ENCODE data around the gene OTOA.
"Not testable (repeated sequence)": the region's sequence is repeated elsewhere in the genome, so short reads cannot be mapped to it uniquely, and the experiment has no call there.

The OTOA gene

DNA sequence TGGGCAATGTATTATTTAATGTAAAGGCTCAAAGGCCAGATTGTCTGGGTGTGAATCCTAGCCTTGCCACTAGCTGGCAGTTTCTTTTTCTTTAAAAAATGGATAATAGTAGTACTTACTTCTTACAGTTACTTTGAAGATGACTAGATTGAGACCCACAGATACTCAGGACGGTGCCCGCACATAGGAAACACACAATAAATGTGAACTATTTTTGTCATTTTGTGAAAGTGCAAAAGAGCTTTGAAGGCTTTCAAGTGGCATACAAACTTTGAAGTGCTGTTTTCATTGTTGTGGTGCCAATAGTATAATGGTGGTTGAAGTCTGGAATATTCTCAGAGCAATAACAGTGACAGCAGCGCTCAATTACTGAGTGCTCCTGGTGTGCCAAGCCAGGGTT, 63.6 kb downstream of the OTOA start:
- no peaks in the 10 kb centered on the region for H3K27me3 ChIP-seq
- no peak for TF ChIP-seq Cebpa-rat (IDR thresholded peaks at IDR 0.05)
- no peaks in the 10 kb centered on the region for H3K9me3 ChIP-seq
- no peak overlapping the region for H3K4me2 ChIP-seq
- H3K4me3 ChIP-seq: no peak overlapping the region
- H3K27ac ChIP-seq: no peak overlapping the region
- 0 out of 2 replicates have a peak, but pooled peaks cover 5% of the 10 kb centered on the region for H3K4me1 ChIP-seq
- H3K36me3 ChIP-seq: no peaks in the 10 kb centered on the region
- H4K20me1 ChIP-seq: no peaks in the 10 kb centered on the region
- no peak overlapping the region for H3K9ac ChIP-seq

DNA sequence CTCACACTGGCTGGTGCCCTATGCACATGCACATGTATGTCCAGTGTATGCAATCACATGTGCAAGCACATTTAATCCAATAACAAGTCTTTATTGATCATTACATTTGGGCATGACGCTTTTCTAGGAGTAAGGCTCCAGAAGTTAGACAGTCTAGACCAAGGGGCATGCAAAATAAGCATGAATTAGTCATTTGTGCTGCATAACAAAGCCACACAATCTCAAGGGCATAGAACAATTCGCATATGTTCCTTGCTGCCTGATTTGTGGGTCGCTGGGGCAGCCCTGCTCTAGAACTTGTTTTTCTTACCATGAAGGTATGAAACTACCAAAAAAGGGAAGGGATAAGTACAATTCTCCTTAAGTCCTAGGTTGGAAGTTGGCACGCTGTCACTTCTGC, 67.5 kb downstream of the OTOA start:
- not testable (repeated sequence) for H3K4me3 ChIP-seq, H3K4me1 ChIP-seq, H3K36me3 ChIP-seq, H3K4me2 ChIP-seq, H3K27ac ChIP-seq, H3K9me3 ChIP-seq, H3K9ac ChIP-seq, H4K20me1 ChIP-seq, H3K27me3 ChIP-seq

DNA sequence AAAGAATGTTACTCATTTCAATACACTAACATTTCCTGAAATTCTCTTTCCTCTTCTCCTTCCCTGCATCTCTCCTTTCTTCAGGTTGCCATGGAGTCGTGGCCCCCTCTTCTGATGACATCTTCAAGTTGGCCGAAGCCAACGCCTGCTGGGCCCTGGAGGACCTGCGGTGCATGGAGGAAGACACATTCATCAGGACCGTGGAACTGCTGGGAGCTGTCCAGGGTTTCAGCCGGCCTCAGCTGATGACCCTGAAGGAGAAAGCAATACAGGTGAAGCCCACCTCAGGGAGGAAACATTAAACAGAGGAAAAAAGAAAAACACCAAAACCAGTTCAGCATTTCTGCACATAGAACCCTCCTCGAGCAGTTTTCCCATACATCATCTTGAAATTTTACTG, 76.9 kb downstream of the OTOA start:
- H3K36me3 ChIP-seq, H3K27me3 ChIP-seq, H4K20me1 ChIP-seq, H3K4me3 ChIP-seq, H3K9me3 ChIP-seq, H3K4me2 ChIP-seq, H3K27ac ChIP-seq, H3K9ac ChIP-seq, H3K4me1 ChIP-seq: not testable (repeated sequence)

DNA sequence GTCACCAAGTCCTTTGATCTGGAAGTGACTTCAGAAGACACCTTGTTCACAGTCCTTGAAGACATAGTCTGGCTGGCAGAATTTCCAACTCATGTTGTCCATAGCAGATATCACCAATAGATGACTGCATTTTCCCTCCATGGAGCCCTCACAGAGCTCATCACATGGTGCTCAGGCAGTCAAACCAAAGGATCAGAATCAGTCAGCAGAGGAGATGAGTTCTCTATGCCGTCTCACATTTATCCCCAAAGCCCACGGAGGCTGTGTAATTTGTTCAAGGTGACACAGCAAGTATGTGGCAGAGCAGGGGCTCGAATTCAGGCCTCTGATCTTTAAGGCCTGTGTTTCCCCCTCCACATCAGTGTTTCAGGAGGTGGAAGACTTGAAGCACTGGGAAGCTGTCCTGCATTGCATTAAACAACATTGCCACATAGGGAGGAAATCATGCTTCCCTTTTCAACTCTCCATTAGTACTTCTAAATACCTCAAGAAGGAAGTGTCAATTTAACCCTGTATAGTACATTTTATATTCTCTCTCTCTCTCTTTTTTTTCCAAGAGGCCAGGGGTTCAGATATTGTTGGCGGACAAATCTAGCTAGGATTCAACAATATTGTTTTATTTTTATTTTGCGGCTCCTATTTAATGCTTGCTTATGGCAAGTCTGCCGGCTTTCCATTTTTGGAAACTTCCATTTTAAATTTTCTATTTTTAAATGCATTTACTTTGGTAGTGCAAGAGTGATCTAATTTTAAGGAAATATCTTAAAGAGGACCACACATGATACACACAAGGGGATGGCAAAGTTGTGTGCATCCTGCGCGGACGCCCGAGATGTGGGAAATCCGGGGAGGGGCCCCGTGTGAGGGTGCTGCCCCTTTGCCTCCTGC, 92.7 kb downstream of the OTOA start:
- H3K27ac ChIP-seq, H3K9ac ChIP-seq, H3K4me2 ChIP-seq, H3K4me3 ChIP-seq, H3K27me3 ChIP-seq, H3K36me3 ChIP-seq, H3K4me1 ChIP-seq, H4K20me1 ChIP-seq, H3K9me3 ChIP-seq: not testable (repeated sequence)

DNA sequence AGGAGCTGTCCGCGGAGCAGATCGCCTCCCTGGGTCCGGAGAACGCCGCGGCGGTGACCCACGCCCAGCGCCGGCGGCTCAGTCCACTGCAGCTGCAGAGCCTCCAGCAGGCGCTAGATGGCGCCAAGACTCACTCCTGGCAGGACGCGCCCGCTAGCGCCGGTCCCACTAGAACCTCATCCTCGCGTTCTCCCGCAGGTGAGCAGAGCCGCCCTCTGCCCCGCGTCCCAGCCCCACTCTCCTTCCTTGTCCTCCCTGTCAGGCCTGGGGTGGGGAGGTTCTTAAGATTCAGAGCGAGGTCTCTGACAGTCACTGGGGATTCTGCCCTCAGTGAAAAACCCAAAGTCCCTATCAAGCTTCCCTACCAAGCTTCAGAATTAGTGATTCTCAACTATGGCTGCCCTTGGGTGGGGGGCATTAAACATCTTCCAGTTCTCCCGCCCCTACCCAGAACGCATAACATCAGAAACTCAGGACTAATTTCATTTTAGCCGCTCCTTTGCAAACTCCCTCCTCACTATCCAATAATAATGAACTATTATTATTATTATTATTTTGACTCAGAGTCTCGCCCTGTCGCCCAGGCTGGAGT, 93.4 kb downstream of the OTOA start:
- H3K4me3 ChIP-seq, H3K4me2 ChIP-seq, H3K27me3 ChIP-seq, H4K20me1 ChIP-seq, H3K9ac ChIP-seq, H3K36me3 ChIP-seq, H3K4me1 ChIP-seq, H3K27ac ChIP-seq, H3K9me3 ChIP-seq: not testable (repeated sequence)

DNA sequence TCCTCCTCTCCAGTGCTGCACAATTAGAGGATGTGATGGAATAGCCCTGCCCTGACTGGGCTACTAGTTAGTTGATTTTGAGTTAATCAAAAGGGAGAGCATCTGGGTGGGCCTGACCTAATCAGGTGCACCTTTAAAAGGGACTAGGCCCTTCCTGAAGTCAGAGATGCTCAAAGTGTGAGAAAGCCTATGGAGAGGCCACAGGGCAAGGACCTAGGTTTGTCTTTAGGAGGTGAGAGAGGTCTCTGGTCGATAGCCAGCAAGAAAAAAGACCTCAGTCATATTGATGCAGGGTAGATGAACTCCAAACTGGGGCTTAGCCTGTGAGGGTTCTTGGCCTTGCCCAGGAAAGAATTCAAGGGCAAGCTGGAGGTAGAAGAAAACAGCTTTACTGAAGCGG, 104.5 kb downstream of the OTOA start:
- not testable (repeated sequence) for H3K4me1 ChIP-seq, H3K4me2 ChIP-seq, H3K9me3 ChIP-seq, H3K27me3 ChIP-seq, H3K9ac ChIP-seq, H3K36me3 ChIP-seq, H3K27ac ChIP-seq, H4K20me1 ChIP-seq, H3K4me3 ChIP-seq

DNA sequence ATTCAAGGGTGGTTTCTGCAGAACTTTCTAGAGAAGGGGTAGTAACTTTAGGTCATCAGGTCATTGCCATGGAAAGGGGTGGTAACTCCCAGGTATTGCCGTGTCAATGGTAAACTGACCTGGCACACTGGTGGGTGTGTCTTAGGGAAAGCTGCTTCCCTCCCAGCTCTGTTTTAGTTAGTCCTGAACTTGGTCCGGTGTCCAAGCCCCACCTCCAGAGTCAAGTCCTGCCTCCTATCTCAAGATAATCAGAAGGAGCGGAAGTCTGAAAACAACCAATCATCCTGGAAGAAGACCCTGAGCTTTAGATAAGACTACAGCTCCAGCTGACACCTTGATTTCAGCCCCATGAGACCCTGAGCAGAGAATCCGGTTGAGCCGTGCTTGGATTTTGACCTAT, 105.0 kb downstream of the OTOA start:
- H3K4me2 ChIP-seq, H3K4me3 ChIP-seq, H3K9me3 ChIP-seq, H3K27me3 ChIP-seq, H3K9ac ChIP-seq, H3K4me1 ChIP-seq, H4K20me1 ChIP-seq, H3K36me3 ChIP-seq, H3K27ac ChIP-seq: not testable (repeated sequence)

DNA sequence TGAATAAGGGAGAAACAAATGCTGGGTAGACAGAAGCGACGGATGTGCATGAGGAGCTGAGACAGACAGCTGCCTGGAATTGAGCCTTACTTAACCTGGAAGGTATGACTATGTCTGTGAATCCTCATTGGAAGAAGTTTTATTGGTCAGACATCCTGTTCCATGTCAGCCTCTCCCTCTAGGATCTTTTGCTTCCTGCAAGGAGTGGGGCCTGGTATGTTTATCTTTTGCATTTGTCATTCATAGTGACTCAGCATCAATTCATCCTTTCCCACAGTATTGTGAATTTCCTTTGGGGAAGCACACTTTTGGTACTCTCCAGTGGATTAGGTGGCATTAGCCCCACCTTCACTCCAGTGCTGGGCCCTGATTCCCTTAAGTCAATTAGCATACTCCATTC, 105.5 kb downstream of the OTOA start:
- H3K4me2 ChIP-seq, H3K27me3 ChIP-seq, H3K4me1 ChIP-seq, H3K9ac ChIP-seq, H3K27ac ChIP-seq, H3K4me3 ChIP-seq, H3K36me3 ChIP-seq, H3K9me3 ChIP-seq, H4K20me1 ChIP-seq: not testable (repeated sequence)

DNA sequence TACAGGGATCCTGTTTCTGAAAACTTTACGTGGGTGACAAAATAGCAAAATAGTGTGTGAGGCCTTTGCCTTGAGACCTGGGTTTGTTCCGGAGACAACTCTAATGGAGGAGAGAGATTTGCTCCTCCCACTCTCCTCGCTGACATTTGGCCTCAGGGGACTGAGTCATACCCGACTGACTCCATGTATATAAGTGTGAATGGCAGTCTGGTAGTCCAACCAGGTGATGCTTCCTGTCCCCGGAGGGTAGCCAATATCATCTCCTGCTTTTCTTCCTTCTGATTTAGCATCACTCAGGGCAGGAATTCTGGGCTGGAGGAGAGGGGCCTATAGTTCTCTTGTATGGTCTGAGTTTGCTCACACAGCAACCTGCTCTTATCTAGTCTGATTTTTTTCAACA, 106.8 kb downstream of the OTOA start:
- not testable (repeated sequence) for H3K4me2 ChIP-seq, H3K9ac ChIP-seq, H3K36me3 ChIP-seq, H3K27me3 ChIP-seq, H4K20me1 ChIP-seq, H3K4me3 ChIP-seq, H3K27ac ChIP-seq, H3K9me3 ChIP-seq, H3K4me1 ChIP-seq

DNA sequence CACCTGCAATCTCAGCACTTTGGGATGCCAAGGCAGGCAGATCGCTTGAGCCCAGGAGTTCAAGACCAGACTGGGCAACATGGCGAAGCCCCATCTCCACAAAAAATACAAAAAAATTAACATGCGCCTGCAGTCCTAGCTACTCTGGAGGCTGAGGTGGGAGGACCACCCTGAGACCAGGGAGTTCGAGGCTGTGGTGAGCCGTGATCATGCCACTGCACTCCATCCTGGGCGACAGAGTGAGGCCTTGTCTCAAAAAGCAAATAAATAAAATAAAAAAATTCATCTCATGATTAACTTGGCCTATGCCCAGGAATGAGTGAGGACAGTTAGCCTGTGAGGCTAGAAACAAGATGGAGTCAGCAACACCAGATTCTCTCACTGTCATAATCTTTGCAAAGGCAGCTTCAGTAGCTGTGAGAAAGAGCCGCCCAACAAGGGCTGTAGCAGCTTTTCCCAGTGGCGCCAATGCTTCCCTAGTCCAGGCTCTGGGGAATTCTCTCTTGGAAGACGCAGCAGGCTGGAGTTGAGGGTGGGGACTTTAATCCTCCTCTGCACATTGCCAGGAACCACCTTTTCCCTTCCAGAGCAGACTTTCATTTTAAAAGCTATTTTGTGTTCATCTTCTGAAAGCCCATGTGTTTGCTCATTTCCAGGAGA, 108.9 kb downstream of the OTOA start:
- H3K4me3 ChIP-seq: not testable (repeated sequence)

DNA sequence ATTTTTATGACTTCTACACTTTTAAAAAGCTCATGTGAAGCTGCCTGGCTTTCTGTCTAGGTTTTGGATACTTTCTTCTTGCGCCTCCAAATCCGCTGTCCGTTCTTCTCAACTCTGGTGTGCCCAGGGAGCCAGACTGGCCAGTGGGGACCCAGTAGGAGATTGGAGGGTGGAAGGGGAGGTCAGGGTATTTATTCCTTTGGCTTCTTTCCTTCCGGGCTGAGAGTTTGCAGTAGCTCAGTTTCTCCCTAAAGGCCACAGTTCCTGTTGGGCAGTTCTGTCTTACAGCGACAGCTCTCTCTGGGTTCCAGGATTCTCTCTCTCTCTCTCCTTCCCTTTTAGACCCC, 109.4 kb downstream of the OTOA start:
- H3K36me3 ChIP-seq, H3K9me3 ChIP-seq, H3K4me1 ChIP-seq, H3K27me3 ChIP-seq, H3K9ac ChIP-seq, H3K27ac ChIP-seq, H4K20me1 ChIP-seq, H3K4me2 ChIP-seq, H3K4me3 ChIP-seq: not testable (repeated sequence)

More for the DNA sequence above, 108.9 kb downstream of the OTOA start:
- not testable (repeated sequence) for H3K36me3 ChIP-seq, H3K9me3 ChIP-seq, H4K20me1 ChIP-seq, H3K4me2 ChIP-seq, H3K4me1 ChIP-seq, H3K27me3 ChIP-seq, H3K27ac ChIP-seq, H3K9ac ChIP-seq

DNA sequence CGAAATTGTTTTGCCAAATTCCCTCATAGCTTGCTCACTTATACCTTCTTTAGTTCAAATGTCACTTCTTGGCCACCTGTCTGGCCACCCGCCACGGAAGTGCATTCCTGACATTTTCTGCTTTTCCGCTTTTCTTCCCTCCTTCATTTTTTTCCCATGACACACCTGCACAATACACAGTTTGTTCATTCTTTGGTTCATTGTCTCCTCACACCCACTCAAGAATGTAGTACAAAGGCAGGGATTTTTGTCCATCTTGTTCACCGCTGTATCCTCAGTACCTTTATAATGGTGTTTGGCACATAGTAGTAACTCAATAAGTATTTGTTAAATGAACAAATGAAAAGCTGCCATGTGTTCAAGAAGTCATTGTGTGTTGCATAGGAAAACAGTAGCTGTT, 116.8 kb downstream of the OTOA start:
- H3K9me3 ChIP-seq, H3K4me2 ChIP-seq, H3K27ac ChIP-seq, H3K27me3 ChIP-seq, H3K9ac ChIP-seq, H3K4me1 ChIP-seq, H4K20me1 ChIP-seq, H3K36me3 ChIP-seq, H3K4me3 ChIP-seq: not testable (repeated sequence)

DNA sequence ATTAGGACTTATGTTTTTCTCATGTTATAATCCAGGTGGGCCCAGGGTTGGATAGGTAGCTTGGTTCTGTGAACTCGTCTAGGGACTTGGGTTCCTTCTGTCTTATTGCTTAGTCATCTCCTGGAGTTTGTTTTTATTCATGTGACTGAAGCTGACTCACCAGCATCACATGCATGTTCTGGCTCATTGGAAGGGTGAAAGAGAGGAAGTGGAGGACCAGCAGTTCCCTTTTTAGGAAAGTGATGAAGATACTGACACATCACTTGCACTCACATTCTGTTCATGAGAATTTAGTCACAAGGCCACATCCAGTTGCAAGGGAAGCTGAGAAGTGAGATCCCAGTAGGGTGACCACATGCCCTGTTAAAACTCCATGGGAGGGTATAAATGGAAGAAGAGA, 126.7 kb downstream of the OTOA start:
- H3K4me3 ChIP-seq, H4K20me1 ChIP-seq, H3K27me3 ChIP-seq, H3K9ac ChIP-seq, H3K36me3 ChIP-seq, H3K4me1 ChIP-seq, H3K27ac ChIP-seq, H3K9me3 ChIP-seq, H3K4me2 ChIP-seq: not testable (repeated sequence)

DNA sequence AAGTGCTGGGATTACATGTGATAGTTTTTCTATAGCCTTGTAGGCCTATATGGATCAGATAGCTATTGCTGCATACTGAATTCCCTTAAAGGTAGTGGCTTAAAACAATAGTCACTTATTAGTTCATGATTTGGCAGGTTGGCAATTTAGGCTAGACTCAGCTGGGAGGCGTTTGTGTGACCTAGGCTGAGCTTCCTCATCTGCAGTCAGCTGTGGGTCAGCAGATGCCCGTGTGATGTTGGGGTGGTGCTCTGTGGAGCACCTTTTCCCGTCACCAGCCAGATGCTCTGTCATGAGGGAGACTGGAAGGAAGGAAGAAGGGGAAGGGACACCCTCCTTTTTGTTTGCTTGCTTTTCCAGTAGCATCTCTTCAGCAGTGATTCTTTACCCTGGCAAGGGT, 129.5 kb downstream of the OTOA start:
- not testable (repeated sequence) for H3K9ac ChIP-seq, H3K4me2 ChIP-seq, H3K9me3 ChIP-seq, H3K36me3 ChIP-seq, H3K4me3 ChIP-seq, H4K20me1 ChIP-seq, H3K27me3 ChIP-seq, H3K27ac ChIP-seq, H3K4me1 ChIP-seq

DNA sequence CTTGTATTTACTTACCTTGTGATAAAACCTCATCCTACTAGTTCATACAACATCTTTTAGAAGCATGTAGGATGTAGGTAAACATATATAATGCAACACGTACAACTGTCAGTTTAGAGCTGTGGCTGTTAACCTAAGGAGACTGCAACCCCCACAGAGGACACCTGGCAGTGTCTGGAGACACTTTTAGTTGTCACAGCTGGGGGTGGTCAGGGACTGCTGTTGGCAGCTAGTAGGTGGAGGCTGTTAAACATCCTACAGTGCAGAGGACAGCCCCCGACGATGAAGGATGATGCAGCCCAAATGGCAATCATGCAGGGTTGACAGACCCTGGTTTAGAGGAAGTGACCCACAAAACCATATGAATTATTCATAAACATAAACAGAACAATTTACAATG, 134.8 kb downstream of the OTOA start:
- H3K4me2 ChIP-seq, H3K9me3 ChIP-seq, H3K4me1 ChIP-seq, H3K27me3 ChIP-seq, H4K20me1 ChIP-seq, H3K27ac ChIP-seq, H3K4me3 ChIP-seq, H3K36me3 ChIP-seq, H3K9ac ChIP-seq: not testable (repeated sequence)

All from BLaER1 (cell line).